Hepatocyte (in vitro differentiated cells): ENCODE data around the gene DNAJC15.
"Not testable (repeated sequence)": the region's sequence is repeated elsewhere in the genome, so short reads cannot be mapped to it uniquely, and the experiment has no call there.

Experiments used
- CTCF ChIP-seq: fragments of 200-600 bp; sonication (generic); IDR thresholded peaks from 2 replicates; pipeline ENCODE4 v1.5.1; 2016; ENCODE audit warnings: antibody characterized with exemption, mild to moderate bottlenecking; ENCODE audit not compliant: poor library complexity
- EZH2phosphoT487 ChIP-seq: fragments of 200-600 bp; sonication (generic); IDR thresholded peaks from one replicate; pipeline ENCODE4 v1.6.1; 2018; ENCODE audit warnings: antibody characterized with exemption, mild to moderate bottlenecking, low read depth, moderate library complexity; ENCODE audit not compliant: unreplicated experiment, severe bottlenecking

- TF ChIP-seq CTCF, EZH2phosphoT487: not testable (repeated sequence)
Measured at GRCh38 chr13:43059779-43060178, 36.4 kb downstream of the DNAJC15 start.
